ENCODE results near the gene DHRS11.

- peak; percentile 57 to 65; a peak in 3 of 4 replicates for TF ChIP-seq CTCF (conservative IDR thresholded peaks at IDR 0.05; ENCODE audit: low read depth in 2 of 2)
- TF ChIP-seq EZH2phosphoT487 (IDR thresholded peaks at IDR 0.05; ENCODE audit: unreplicated experiment): no peak
- no peak for TF ChIP-seq REST (IDR thresholded peaks at IDR 0.05; ENCODE audit: unreplicated experiment)
- TF ChIP-seq JUNB (IDR thresholded peaks at IDR 0.05; ENCODE audit: unreplicated experiment): no peak
- no peak for TF ChIP-seq POLR2AphosphoS5 (IDR thresholded peaks at IDR 0.05; ENCODE audit: low read depth)
- TF ChIP-seq CREB1 (CRISPR knock-in tag; IDR thresholded peaks at IDR 0.05; ENCODE audit: low read depth): no peak
- TF ChIP-seq EZH2 (IDR thresholded peaks at IDR 0.05; ENCODE audit: low read depth, unreplicated experiment): no peak
- no peak for TF ChIP-seq NANOG (IDR thresholded peaks at IDR 0.05; ENCODE audit: borderline replicate concordance)
- TF ChIP-seq ETS1 (IDR thresholded peaks at IDR 0.05): no peak
These were observed 17.8 kb downstream of the DHRS11 start for GRCh38 chr17:36609498-36609862.
